HG02870 (cell line): ENCODE measurements around the gene ANKRD27.
"Not testable (repeated sequence)": the region's sequence is repeated elsewhere in the genome, so short reads cannot be mapped to it uniquely, and the experiment has no call there.

ENCODE experiments used
- ATAC-seq: cut with Tn5 transposase; IDR thresholded peaks from one replicate; pipeline ENCODE4 v1.9.1; 2021; ENCODE audit warnings: mild to moderate bottlenecking, moderate library complexity; ENCODE audit not compliant: unreplicated experiment

The ANKRD27 gene

GRCh38 chr19:32674931-32675719 lies at the start of gene ANKRD27:
Gene ANKRD27 (minus strand): TSS chr19:32675180. CDS start chr19:32659015, 16,165 bp downstream.
- peak; percentile 97 for ATAC-seq

- no peak for ATAC-seq
Measured at GRCh38 chr19:32720936-32721250, 45.9 kb upstream of the ANKRD27 start.

- no peak for ATAC-seq
Measured at GRCh38 chr19:32720216-32720935, 45.4 kb upstream of the ANKRD27 start.

GRCh38 chr19:32719611-32720059 lies 44.7 kb upstream of the ANKRD27 start, which contains the start of gene TDRD12:
Gene TDRD12 (plus strand): TSS chr19:32719767. CDS start chr19:32720073, 306 bp downstream.
- no peak for ATAC-seq

- no peak for ATAC-seq
Measured at GRCh38 chr19:32718286-32718685, 43.3 kb upstream of the ANKRD27 start.

- no peak for ATAC-seq
Measured at GRCh38 chr19:32717496-32717895, 42.5 kb upstream of the ANKRD27 start.

- not testable (repeated sequence) for ATAC-seq
Measured at GRCh38 chr19:32716203-32716602, 41.2 kb upstream of the ANKRD27 start.

- no peak for ATAC-seq
Measured at GRCh38 chr19:32711747-32712146, 36.8 kb upstream of the ANKRD27 start.

- no peak for ATAC-seq
Measured at GRCh38 chr19:32709032-32709431, 34.1 kb upstream of the ANKRD27 start.

GRCh38 chr19:32708457-32708856 lies 33.5 kb upstream of the ANKRD27 start:
- no peak for ATAC-seq

- not testable (repeated sequence) for ATAC-seq
Measured at GRCh38 chr19:32704006-32704405, 29.0 kb upstream of the ANKRD27 start.

GRCh38 chr19:32702010-32702409 lies 27.0 kb upstream of the ANKRD27 start:
- no peak for ATAC-seq

GRCh38 chr19:32700129-32700528 lies 25.1 kb upstream of the ANKRD27 start:
- ATAC-seq: not testable (repeated sequence)

GRCh38 chr19:32696771-32697170 lies 21.8 kb upstream of the ANKRD27 start:
- not testable (repeated sequence) for ATAC-seq

- not testable (repeated sequence) for ATAC-seq
Measured at GRCh38 chr19:32695506-32695905, 20.5 kb upstream of the ANKRD27 start.

- not testable (repeated sequence) for ATAC-seq
Measured at GRCh38 chr19:32694851-32695250, 19.9 kb upstream of the ANKRD27 start.

- not testable (repeated sequence) for ATAC-seq
Measured at GRCh38 chr19:32694316-32694715, 19.3 kb upstream of the ANKRD27 start.

- not testable (repeated sequence) for ATAC-seq
Measured at GRCh38 chr19:32693151-32694108, 18.4 kb upstream of the ANKRD27 start.

- peak; percentile 15 for ATAC-seq
Measured at GRCh38 chr19:32692727-32693061, 17.7 kb upstream of the ANKRD27 start.

- ATAC-seq: peak; percentile 55
Measured at GRCh38 chr19:32691952-32692726, 17.2 kb upstream of the ANKRD27 start.
